K562 (cell line): ENCODE results near the gene LMOD1. TPM values are rescaled to one million over a fixed set of nuclear protein-coding genes. Genes with fewer than 3 reads are reported as not detected.

ENCODE experiments used
- ATAC-seq: fragments of 200-7000 bp; cut with Tn5 transposase; 3 replicates; pipeline ENCODE4 v1.9.1; 2020; ENCODE audit warnings: moderate library complexity
- BruUV-seq: library from RNA; stranded (reverse); fragments of 400-500 nt; replicated peaks from 2 replicates; lab custom pipeline; 2021; lab: Mats Ljungman, UMichigan
- CTCF ChIA-PET: fragments of 300-600 bp; formaldehyde crosslinking; extraction: SDS; loops from one replicate; lab custom pipeline; 2021; ENCODE audit warnings: low intra/inter-chr PET ratio; lab: Yijun Ruan, JAX
- POLR2A ChIA-PET: fragments of 300-600, 350-650 bp; sonication (Branson Sonifier 250); formaldehyde crosslinking; extraction: SDS; loops from one replicate; lab custom pipeline; 2021; ENCODE audit warnings: antibody characterized with exemption, inconsistent platforms; lab: Yijun Ruan, JAX
- DNase-seq, 4 experiments: peaks; one replicate each; pipeline versions ENCODE4 v3.0.0 to v3.0.0-alpha.2; 2011 to 2018; ENCODE audit warnings: low spot score in 3 of 4, mixed read lengths in 3 of 4; ENCODE audit errors: extremely low read depth in 1 of 4
- FAIRE-seq: peaks from 2 replicates; lab custom pipeline; 2011; peaks lifted over from hg19 to GRCh38; lab: Jason Lieb, UNC
- H2AFZ ChIP-seq: 2 replicates; pipeline ENCODE4 v1.6.0; 2011; ENCODE audit warnings: low read depth, low read length, control low read depth, inconsistent platforms
- H3K27ac ChIP-seq: fragments of 200-600 bp; 3 replicates; pipeline ENCODE4 v1.8.0; 2011; ENCODE audit warnings: low read depth, mild to moderate bottlenecking, control low read depth, inconsistent platforms, low read length, moderate library complexity, mixed read lengths; ENCODE audit errors: extremely low read depth
- H3K27me3 ChIP-seq, 2 experiments: fragments of 300-600 bp in 1 of 2; 2 replicates in 1 of 2; 3 replicates in 1 of 2; pipeline versions ENCODE4 v1.6.0 to v1.8.0; 2011; ENCODE audit warnings: inconsistent platforms in 2 of 2, low read length in 2 of 2, mild to moderate bottlenecking in 1 of 2, mixed read lengths in 1 of 2, moderate library complexity in 1 of 2; ENCODE audit not compliant: control insufficient read depth in 2 of 2, insufficient read depth in 2 of 2
- H3K36me3 ChIP-seq: fragments of 300-600 bp; 3 replicates; pipeline ENCODE4 v1.8.0; 2011; ENCODE audit warnings: mild to moderate bottlenecking, low read length, inconsistent platforms; ENCODE audit not compliant: control insufficient read depth, insufficient read depth
- H3K4me1 ChIP-seq, 2 experiments: fragments of 200-600 bp in 1 of 2; replicated peaks in 1 of 2; 2 replicates in 1 of 2; 3 replicates in 1 of 2; pipeline versions ENCODE4 v1.5.1 to v1.8.0; 2011; ENCODE audit warnings: inconsistent platforms in 2 of 2, low read length in 2 of 2, mild to moderate bottlenecking in 1 of 2, mixed read lengths in 1 of 2, moderate library complexity in 1 of 2; ENCODE audit not compliant: control insufficient read depth in 2 of 2, insufficient read depth in 2 of 2
- H3K4me2 ChIP-seq: 2 replicates; pipeline ENCODE4 v1.6.1; 2011; ENCODE audit warnings: low read length, control low read depth, inconsistent platforms, mixed read lengths; ENCODE audit not compliant: insufficient read depth
- H3K4me3 ChIP-seq: fragments of 200-600 bp; sonication (generic), shearing (Covaris generic); 2 replicates; pipeline ENCODE4 v1.5.1; 2016; ENCODE audit warnings: control low read depth, inconsistent platforms
- H3K79me2 ChIP-seq: fragments of 200-600 bp; 3 replicates; pipeline ENCODE4 v1.8.0; 2011; ENCODE audit warnings: low read length, inconsistent platforms; ENCODE audit not compliant: control insufficient read depth, insufficient read depth
- H3K9ac ChIP-seq, 2 experiments: 2 replicates each; pipeline versions ENCODE4 v1.6.0 to v1.6.1; 2011; ENCODE audit warnings: low read depth in 2 of 2, low read length in 2 of 2, control low read depth in 1 of 2, inconsistent platforms in 1 of 2, mild to moderate bottlenecking in 1 of 2, mixed read lengths in 1 of 2; ENCODE audit not compliant: insufficient read depth in 1 of 2
- H3K9me1 ChIP-seq: one replicate; pipeline ENCODE4 v1.6.0; 2011; ENCODE audit warnings: inconsistent platforms, mild to moderate bottlenecking, low read length, moderate library complexity; ENCODE audit not compliant: control insufficient read depth, insufficient read depth
- H3K9me3 ChIP-seq: replicated peaks from 2 replicates; pipeline ENCODE4 v1.5.1; 2011; ENCODE audit warnings: low read depth, low read length, inconsistent platforms; ENCODE audit not compliant: control insufficient read depth, insufficient read depth
- H4K20me1 ChIP-seq: replicated peaks from 2 replicates; pipeline ENCODE4 v1.6.1; 2011; ENCODE audit warnings: low read length, inconsistent platforms, mixed read lengths; ENCODE audit not compliant: control insufficient read depth, insufficient read depth
- MAFK ChIP-seq: IDR thresholded peaks from 2 replicates; pipeline ENCODE4 v1.6.1; 2011; ENCODE audit warnings: low read length, improper control_type of control experiment
- TEAD1 ChIP-seq, 2 experiments: fragments of 450-650 bp in 1 of 2; sonication (generic) in 1 of 2; formaldehyde crosslinking; IDR thresholded peaks; 2 replicates each; pipeline versions ENCODE4 v1.4.0 to v1.8.0; 2020 to 2022; ENCODE audit warnings: mild to moderate bottlenecking in 2 of 2, missing genetic modification reagents in 1 of 2
- ZNF121 ChIP-seq: sonication (generic); formaldehyde crosslinking; conservative IDR thresholded peaks from 2 replicates; pipeline ENCODE4 v1.8.0; 2022; ENCODE audit warnings: missing genetic modification reagents
- ZNF224 ChIP-seq: sonication (generic); formaldehyde crosslinking; IDR thresholded peaks from 2 replicates; pipeline ENCODE4 v1.8.0; 2022; ENCODE audit warnings: mild to moderate bottlenecking, missing genetic modification reagents
- ZNF253 ChIP-seq: fragments of 250-450 bp; sonication (Bioruptor Pico); conservative IDR thresholded peaks from 2 replicates; pipeline ENCODE4 v1.6.1; 2021; ENCODE audit warnings: mild to moderate bottlenecking
- ZNF263 ChIP-seq: sonication (generic); formaldehyde crosslinking; IDR thresholded peaks from 2 replicates; pipeline ENCODE4 v1.8.0; 2022; ENCODE audit warnings: mild to moderate bottlenecking, missing genetic modification reagents, borderline replicate concordance
- ZNF586 ChIP-seq: fragments of 450-650 bp; formaldehyde crosslinking; conservative IDR thresholded peaks from 2 replicates; pipeline ENCODE4 v1.4.0; 2020; ENCODE audit warnings: mild to moderate bottlenecking, moderate library complexity
- WGBS: fragments of 100-300 bp; shearing (Covaris generic); methylation state at CpG from one replicate; pipeline ENCODE4 v1.1.6; 2016; ENCODE audit warnings: low coverage, mixed read lengths; ENCODE audit not compliant: insufficient coverage; ENCODE audit errors: missing lambda C conversion rate; 5-methylcytosine and 5-hydroxymethylcytosine counted together
- in situ Hi-C: fragments of 300-500 bp; cut with MboI; formaldehyde crosslinking; loops from 4 replicates; pipeline ENCODE4 v1.15.0; 2018; ENCODE audit warnings: inconsistent platforms, mixed read lengths
- intact Hi-C: fragments of 100-400 bp; cut with micrococcal nuclease; formaldehyde crosslinking; loops from 2 replicates; pipeline ENCODE4 v1.14.2; 2022
- polyA plus RNA-seq, 8 experiments: library from polyadenylated mRNA; depleted of rRNA in 4 of 8; stranded (reverse) in 5 of 8; unstranded in 3 of 8; fragments of >200 nt; fragmentation: Nextera tagmentation in 2 of 8; fragmentation: Illumina TruSeq in 1 of 8; extraction: Ambion mirVana in 2 of 8; extraction: Trizol in 1 of 8; gene quantifications; 2 replicates each; pipeline versions ENCODE4 v1.2.1 to v1.2.3, GENCODE V29; 2011 to 2014; ENCODE audit warnings: inconsistent platforms in 1 of 8, missing spikeins in 1 of 8
- total RNA-seq, 7 experiments: library from RNA; depleted of rRNA in 6 of 7; stranded (reverse); fragments of >200 nt in 6 of 7; fragmentation: Illumina TruSeq in 2 of 7; extraction: Trizol in 2 of 7; gene quantifications; 2 replicates each; pipeline versions ENCODE4 v1.2.1 to v1.2.3, GENCODE V29; 2011 to 2021; ENCODE audit warnings: low replicate concordance in 1 of 7
- TF ChIP-seq, protein P1 (sequence below): fragments of 150-350 bp; conservative IDR thresholded peaks from 2 replicates; pipeline ENCODE4 v1.6.1; 2014; ENCODE audit warnings: low read length
- TF ChIP-seq, protein P2 (sequence below): sonication (generic); formaldehyde crosslinking; IDR thresholded peaks from 2 replicates; pipeline ENCODE4 v1.8.1; 2022; ENCODE audit warnings: missing genetic modification reagents
- TF ChIP-seq, protein P3 (sequence below): fragments of 450-650 bp; formaldehyde crosslinking; IDR thresholded peaks from 2 replicates; pipeline ENCODE4 v1.4.0; 2022; ENCODE audit warnings: missing genetic modification characterization

The LMOD1 gene
- total and polyA plus RNA-seq, 9 of the 15 experiments (the other 6 are each of a cell fraction or from before 2014, with no cell fraction given) = 0.03 to 0.54 (median 0.38) TPM; not detected in 1

DNA sequence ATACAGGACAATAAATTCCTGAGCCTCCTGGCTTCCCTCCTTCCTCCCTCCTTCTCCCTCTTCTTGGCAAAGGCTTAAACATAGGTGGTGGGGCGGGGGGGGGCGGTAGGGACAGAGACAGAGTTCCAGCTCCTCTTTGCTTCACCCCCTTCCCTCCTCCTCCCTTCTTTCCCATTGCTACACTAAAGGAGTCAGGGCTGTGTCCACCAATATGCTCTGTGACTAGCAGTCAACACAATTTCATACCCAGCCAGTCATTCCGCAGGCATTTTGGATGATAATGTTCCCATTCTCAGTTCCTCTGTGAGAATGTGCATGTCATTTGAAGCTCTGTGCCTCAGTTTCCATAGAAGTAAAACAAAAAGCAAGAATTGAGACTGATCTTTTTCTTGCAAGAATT is 1.7 kb downstream of the LMOD1 start:
- H3K4me3 ChIP-seq = no peak overlapping the region
- H3K9me1 ChIP-seq = no peaks in the 10 kb centered on the region
- CTCF ChIA-PET = no interaction called here
- FAIRE-seq (no peak), ATAC-seq (no peak), DNase-seq (no peak)
- H4K20me1 ChIP-seq = no peaks in the 10 kb centered on the region
- no TSS peak for BruUV-seq
- in situ Hi-C loops (no loop called here), intact Hi-C loops (loop anchor here (2.0 kb wide), 1 partner anchor 48 kb away; no protein-coding TSS in a partner anchor)
- no peaks in the 10 kb centered on the region for H3K36me3 ChIP-seq
- H3K4me1 ChIP-seq = peaks cover 40 to 43% of the 10 kb centered on the region in 2 experiments
- WGBS = 9% methylated on average over 2 of the region's 3 CpGs
- no peak overlapping the region for H2AFZ ChIP-seq
- no peaks in the 10 kb centered on the region for H3K79me2 ChIP-seq
- no peaks in the 10 kb centered on the region for H3K9me3 ChIP-seq
- H3K27me3 ChIP-seq = no peaks in the 10 kb centered on the region
- H3K27ac ChIP-seq = no peak overlapping the region
- TF ChIP-seq ZNF224 (CRISPR knock-in tag) = no peak
- TF ChIP-seq ZNF586 (CRISPR knock-in tag) = no peak
- TF ChIP-seq ZNF263 = 0 out of 2 replicates have a peak, but pooled peaks have one; percentile 5
- H3K4me2 ChIP-seq = no peak overlapping the region
- POLR2A ChIA-PET = interaction anchor here (1.0 to 3.8 kb wide), 7 partner anchors 8 to 49 kb away, joined by 3 to 46 read pairs (median 3); partner anchors contain the start of gene TIMM17A
- H3K9ac ChIP-seq = 0 out of 4 replicates have a peak overlapping the region, but pooled peaks of 1 of the 2 experiments have one; percentile 20

DNA sequence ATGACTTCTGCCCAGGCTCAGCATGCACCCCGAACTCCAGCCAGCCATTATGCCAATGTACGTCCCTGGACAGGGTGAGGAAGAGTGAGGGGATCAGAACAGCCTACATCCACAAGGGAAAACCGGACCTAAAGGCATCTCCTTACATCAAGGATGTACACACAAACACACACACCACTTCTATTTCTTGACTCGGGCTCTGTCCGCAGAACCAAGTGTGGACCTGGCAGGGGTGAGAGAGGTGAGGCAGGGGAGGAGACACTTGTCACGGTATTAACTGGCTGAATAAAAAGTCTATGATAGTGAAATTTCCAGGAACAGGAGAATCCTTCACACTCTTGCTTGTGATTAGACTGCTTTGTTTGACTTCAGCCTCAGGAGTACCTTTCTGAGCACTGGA is 2.3 kb downstream of the LMOD1 start:
- in situ Hi-C loops = no loop called here
- POLR2A ChIA-PET = interaction anchor here (0.6 to 3.8 kb wide), 4 partner anchors 11 to 483 kb away, joined by 3 to 46 read pairs (median 4); partner anchors contain the start of genes PTPN7 and TIMM17A
- WGBS = 65% methylated on average over 6 of the region's 6 CpGs
- TF ChIP-seq, protein P1, sequence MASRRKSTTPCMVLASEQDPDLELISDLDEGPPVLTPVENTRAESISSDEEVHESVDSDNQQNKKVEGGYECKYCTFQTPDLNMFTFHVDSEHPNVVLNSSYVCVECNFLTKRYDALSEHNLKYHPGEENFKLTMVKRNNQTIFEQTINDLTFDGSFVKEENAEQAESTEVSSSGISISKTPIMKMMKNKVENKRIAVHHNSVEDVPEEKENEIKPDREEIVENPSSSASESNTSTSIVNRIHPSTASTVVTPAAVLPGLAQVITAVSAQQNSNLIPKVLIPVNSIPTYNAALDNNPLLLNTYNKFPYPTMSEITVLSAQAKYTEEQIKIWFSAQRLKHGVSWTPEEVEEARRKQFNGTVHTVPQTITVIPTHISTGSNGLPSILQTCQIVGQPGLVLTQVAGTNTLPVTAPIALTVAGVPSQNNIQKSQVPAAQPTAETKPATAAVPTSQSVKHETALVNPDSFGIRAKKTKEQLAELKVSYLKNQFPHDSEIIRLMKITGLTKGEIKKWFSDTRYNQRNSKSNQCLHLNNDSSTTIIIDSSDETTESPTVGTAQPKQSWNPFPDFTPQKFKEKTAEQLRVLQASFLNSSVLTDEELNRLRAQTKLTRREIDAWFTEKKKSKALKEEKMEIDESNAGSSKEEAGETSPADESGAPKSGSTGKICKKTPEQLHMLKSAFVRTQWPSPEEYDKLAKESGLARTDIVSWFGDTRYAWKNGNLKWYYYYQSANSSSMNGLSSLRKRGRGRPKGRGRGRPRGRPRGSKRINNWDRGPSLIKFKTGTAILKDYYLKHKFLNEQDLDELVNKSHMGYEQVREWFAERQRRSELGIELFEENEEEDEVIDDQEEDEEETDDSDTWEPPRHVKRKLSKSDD = no peak
- TF ChIP-seq MAFK (no peak), TEAD1 (CRISPR knock-in tag; IDR thresholded peaks at IDR 0.05) (no peak), ZNF121 (no peak), ZNF253 (no peak)
- TF ChIP-seq, protein P2, sequence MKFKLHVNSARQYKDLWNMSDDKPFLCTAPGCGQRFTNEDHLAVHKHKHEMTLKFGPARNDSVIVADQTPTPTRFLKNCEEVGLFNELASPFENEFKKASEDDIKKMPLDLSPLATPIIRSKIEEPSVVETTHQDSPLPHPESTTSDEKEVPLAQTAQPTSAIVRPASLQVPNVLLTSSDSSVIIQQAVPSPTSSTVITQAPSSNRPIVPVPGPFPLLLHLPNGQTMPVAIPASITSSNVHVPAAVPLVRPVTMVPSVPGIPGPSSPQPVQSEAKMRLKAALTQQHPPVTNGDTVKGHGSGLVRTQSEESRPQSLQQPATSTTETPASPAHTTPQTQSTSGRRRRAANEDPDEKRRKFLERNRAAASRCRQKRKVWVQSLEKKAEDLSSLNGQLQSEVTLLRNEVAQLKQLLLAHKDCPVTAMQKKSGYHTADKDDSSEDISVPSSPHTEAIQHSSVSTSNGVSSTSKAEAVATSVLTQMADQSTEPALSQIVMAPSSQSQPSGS = no peak
- TF ChIP-seq, protein P3, sequence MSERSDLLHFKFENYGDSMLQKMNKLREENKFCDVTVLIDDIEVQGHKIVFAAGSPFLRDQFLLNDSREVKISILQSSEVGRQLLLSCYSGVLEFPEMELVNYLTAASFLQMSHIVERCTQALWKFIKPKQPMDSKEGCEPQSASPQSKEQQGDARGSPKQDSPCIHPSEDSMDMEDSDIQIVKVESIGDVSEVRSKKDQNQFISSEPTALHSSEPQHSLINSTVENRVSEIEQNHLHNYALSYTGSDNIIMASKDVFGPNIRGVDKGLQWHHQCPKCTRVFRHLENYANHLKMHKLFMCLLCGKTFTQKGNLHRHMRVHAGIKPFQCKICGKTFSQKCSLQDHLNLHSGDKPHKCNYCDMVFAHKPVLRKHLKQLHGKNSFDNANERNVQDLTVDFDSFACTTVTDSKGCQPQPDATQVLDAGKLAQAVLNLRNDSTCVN (CRISPR knock-in tag) = no peak

More for the DNA sequence above, 2.3 kb downstream of the LMOD1 start:
- Histone ChIP-seq H3K9ac (peak overlapping the region in 1 of 2 experiments; percentile 41; a peak in 1 of 4 replicates), H3K4me3 (no peak overlapping the region), H3K4me2 (no peak overlapping the region), H3K27me3 (no peaks in the 10 kb centered on the region), H3K36me3 (no peaks in the 10 kb centered on the region), H3K79me2 (no peaks in the 10 kb centered on the region), H3K9me1 (no peaks in the 10 kb centered on the region), H4K20me1 (no peaks in the 10 kb centered on the region), H3K27ac (no peak overlapping the region), H3K4me1 (peaks cover 43 to 50% of the 10 kb centered on the region in 2 experiments), H3K9me3 (no peaks in the 10 kb centered on the region), H2AFZ (peak overlapping the region; percentile 20; the same call in 1 of the 2 replicates)
- FAIRE-seq (no peak), DNase-seq (no peak), ATAC-seq (no peak)
- intact Hi-C loops = loop anchor here (2.0 kb wide), 1 partner anchor 47 kb away; no protein-coding TSS in a partner anchor
- no TSS peak for BruUV-seq
- CTCF ChIA-PET = no interaction called here
